ENCODE results near the gene CSF2RB.

GRCh38 chr22:36961626-36962025 is 48.2 kb downstream of the CSF2RB start:
- TF ChIP-seq, protein P1, sequence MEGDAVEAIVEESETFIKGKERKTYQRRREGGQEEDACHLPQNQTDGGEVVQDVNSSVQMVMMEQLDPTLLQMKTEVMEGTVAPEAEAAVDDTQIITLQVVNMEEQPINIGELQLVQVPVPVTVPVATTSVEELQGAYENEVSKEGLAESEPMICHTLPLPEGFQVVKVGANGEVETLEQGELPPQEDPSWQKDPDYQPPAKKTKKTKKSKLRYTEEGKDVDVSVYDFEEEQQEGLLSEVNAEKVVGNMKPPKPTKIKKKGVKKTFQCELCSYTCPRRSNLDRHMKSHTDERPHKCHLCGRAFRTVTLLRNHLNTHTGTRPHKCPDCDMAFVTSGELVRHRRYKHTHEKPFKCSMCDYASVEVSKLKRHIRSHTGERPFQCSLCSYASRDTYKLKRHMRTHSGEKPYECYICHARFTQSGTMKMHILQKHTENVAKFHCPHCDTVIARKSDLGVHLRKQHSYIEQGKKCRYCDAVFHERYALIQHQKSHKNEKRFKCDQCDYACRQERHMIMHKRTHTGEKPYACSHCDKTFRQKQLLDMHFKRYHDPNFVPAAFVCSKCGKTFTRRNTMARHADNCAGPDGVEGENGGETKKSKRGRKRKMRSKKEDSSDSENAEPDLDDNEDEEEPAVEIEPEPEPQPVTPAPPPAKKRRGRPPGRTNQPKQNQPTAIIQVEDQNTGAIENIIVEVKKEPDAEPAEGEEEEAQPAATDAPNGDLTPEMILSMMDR (IDR thresholded peaks at IDR 0.05) = no peak
- no peak for TF ChIP-seq POLR2A (IDR thresholded peaks at IDR 0.05)
